Colonic mucosa (tissue), 4 donors: ENCODE measurements around the gene TRIOBP. TPM values are rescaled to one million over a fixed set of nuclear protein-coding genes. Genes with fewer than 3 reads are reported as not detected.

Experiments used
- DNase-seq: peaks from one replicate; pipeline ENCODE4 v3.0.0-alpha.2; 2020
- H3K27ac ChIP-seq: fragments of 200-600 bp; one replicate; pipeline ENCODE4 v1.8.0; 2021
- H3K27me3 ChIP-seq: fragments of 200-600 bp; one replicate; pipeline ENCODE4 v1.8.0; 2021
- H3K36me3 ChIP-seq: fragments of 200-600 bp; one replicate; pipeline ENCODE4 v1.8.0; 2021
- H3K4me1 ChIP-seq: fragments of 200-600 bp; one replicate; pipeline ENCODE4 v1.8.0; 2021; ENCODE audit warnings: mild to moderate bottlenecking
- H3K4me3 ChIP-seq: fragments of 200-600 bp; one replicate; pipeline ENCODE4 v1.8.0; 2021
- H3K9ac ChIP-seq, 2 donors: one replicate each; pipeline ENCODE4 v1.7.0; 2013; ENCODE audit warnings: control low read depth in 2 of 2, low read depth in 2 of 2, low read length in 2 of 2
- H3K9me3 ChIP-seq: fragments of 200-600 bp; one replicate; pipeline ENCODE4 v1.8.0; 2021
- CTCF ChIP-seq: fragments of 200-600 bp; IDR thresholded peaks from one replicate; pipeline ENCODE4 v1.8.0; 2022; ENCODE audit warnings: antibody characterized with exemption, mild to moderate bottlenecking
- intact Hi-C: fragments of 100-400 bp; cut with DNase I; formaldehyde crosslinking; loops from one replicate; pipeline ENCODE4 v1.14.1; 2022
- total RNA-seq, 2 donors: library from RNA; stranded (reverse); fragmentation: NEBNext Ultra II Directional in 1 of 2; extraction: Animal tissue kit (Norgen Biotek cat#: 25700) in 1 of 2; gene quantifications; one replicate each; pipeline ENCODE4 v1.2.1, GENCODE V29; 2021
- donor health status: healthy.
- donor health status: DM: no; HTN: no; CAD: no.
- donor health status: DM: no; HTN: no; CAD: no.

The TRIOBP gene
- total RNA-seq, 2 donors from 2014 or later: 69.5 to 75.7 TPM

GRCh38 chr22:37776639-37777005 is 79.8 kb downstream of the TRIOBP start:
- Histone ChIP-seq H3K27me3 (no peaks in the 10 kb centered on the region), H3K4me1 (no peaks in the 10 kb centered on the region), H3K27ac (peak overlapping the region; percentile 63), H3K9me3 (no peaks in the 10 kb centered on the region), H3K36me3 (peaks cover 4% of the 10 kb centered on the region), H3K4me3 (no peak overlapping the region), H3K9ac (no peak overlapping the region)
- no peak for TF ChIP-seq CTCF
- intact Hi-C loops: no loop called here
- no peak for DNase-seq

DNA sequence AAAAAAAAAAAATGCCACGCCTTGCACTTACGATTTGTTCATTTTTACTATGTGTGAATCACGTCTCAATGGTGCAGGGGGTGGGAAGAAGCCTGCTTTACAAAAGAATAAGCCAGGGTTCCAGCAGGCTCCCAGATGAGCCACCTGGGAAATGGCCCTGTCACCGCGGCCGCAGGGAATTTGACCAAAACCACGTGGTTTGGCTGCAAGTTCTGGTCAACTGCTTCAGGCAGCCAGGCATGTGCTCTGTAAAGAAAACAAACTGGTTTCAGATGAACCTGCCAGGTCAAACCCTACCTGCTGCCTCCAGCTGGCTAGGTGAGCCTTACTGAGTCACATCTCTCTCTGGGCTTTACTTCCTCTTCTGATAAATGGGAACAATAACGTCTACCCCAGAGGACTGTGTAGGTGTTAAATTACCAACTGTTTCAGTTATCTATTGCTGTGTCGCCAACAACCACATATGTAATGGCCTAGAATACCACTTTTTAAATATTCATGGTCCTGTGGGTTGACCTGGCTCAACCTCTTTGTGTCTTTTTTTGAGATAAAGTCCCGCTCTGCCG is 80.4 kb downstream of the TRIOBP start:
- no peaks in the 10 kb centered on the region for H3K27me3 ChIP-seq
- H3K4me1 ChIP-seq: no peaks in the 10 kb centered on the region
- no peak overlapping the region for H3K4me3 ChIP-seq
- H3K36me3 ChIP-seq: no peaks in the 10 kb centered on the region
- H3K27ac ChIP-seq: peak overlapping the region; percentile 63
- no peak for TF ChIP-seq CTCF
- intact Hi-C loops: no loop called here
- H3K9ac ChIP-seq: peak overlapping the region in 1 of 2 donors; percentile 26
- DNase-seq: peak; percentile 81
- H3K9me3 ChIP-seq: no peaks in the 10 kb centered on the region

DNA sequence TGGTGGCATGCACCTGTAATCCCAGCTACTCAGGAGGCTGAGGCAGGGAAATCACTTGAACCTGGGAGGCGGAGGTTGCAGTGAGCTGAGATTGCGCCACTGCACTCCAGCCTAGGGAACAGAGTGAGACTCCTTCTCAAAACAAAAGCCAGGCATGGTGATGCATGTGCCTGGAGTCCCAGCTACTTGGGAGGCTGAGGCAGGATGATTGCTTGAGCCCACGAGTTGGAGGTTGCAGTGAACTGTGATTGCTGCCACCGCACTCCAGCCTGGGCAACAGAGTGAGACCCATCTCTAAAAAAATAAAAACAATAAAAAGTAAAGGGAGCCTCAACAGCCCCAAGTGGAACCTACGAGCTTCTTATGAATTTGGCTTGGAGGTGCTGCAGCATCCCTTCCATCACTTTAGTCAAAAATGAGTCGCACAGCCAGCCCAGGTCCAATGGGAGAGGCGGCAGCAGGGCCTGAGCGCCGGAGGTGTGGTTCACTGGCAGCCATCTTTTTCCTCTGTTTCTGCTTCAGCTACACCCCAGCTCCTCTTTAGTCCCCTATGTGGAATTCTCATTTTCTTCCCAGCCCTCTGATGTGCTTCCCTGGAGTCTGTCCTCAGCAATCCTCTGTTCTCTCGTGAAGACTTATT is 81.6 kb downstream of the TRIOBP start:
- Histone ChIP-seq H3K9ac (no peak overlapping the region), H3K27ac (no peak overlapping the region), H3K4me1 (no peaks in the 10 kb centered on the region), H3K4me3 (no peak overlapping the region), H3K36me3 (no peaks in the 10 kb centered on the region), H3K9me3 (no peaks in the 10 kb centered on the region), H3K27me3 (no peaks in the 10 kb centered on the region)
- TF ChIP-seq CTCF: no peak
- intact Hi-C loops: no loop called here
- no peak for DNase-seq

DNA sequence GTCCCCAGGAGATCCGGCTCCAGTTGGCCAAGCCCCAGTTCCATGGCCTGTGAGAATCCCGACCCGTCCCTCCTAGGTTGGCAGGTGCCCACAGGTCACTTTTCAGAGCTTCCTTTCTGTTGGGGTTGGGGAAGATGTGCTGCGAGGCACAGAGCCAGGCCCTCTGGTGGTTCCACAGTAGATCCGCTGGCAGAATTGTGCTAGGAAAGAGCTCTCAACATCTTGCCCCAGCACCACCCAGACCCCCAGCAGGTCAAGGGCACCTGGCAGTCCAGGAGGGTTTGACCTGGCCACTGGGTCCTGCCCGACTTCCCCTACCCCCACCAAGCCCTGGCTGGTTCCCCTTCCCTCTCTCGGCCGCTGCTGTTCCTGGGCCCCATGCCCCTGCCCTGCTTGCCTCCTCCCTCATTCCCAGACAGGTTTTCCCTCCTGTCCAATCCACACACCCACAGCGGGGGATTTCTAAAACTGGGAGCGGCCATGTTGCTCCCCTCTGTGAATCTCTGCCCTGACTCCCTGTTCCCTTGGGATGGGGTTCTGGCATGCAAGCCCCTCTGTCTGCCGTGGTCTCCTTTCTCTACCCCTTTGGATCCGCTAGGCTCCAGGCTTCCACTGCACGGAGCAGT is 84.7 kb downstream of the TRIOBP start:
- H3K9ac ChIP-seq: no peak overlapping the region
- H3K9me3 ChIP-seq: no peaks in the 10 kb centered on the region
- H3K27me3 ChIP-seq: no peaks in the 10 kb centered on the region
- TF ChIP-seq CTCF: no peak
- H3K27ac ChIP-seq: no peak overlapping the region
- no peaks in the 10 kb centered on the region for H3K36me3 ChIP-seq
- H3K4me1 ChIP-seq: peaks cover 4% of the 10 kb centered on the region
- intact Hi-C loops: no loop called here
- no peak overlapping the region for H3K4me3 ChIP-seq
- no peak for DNase-seq

DNA sequence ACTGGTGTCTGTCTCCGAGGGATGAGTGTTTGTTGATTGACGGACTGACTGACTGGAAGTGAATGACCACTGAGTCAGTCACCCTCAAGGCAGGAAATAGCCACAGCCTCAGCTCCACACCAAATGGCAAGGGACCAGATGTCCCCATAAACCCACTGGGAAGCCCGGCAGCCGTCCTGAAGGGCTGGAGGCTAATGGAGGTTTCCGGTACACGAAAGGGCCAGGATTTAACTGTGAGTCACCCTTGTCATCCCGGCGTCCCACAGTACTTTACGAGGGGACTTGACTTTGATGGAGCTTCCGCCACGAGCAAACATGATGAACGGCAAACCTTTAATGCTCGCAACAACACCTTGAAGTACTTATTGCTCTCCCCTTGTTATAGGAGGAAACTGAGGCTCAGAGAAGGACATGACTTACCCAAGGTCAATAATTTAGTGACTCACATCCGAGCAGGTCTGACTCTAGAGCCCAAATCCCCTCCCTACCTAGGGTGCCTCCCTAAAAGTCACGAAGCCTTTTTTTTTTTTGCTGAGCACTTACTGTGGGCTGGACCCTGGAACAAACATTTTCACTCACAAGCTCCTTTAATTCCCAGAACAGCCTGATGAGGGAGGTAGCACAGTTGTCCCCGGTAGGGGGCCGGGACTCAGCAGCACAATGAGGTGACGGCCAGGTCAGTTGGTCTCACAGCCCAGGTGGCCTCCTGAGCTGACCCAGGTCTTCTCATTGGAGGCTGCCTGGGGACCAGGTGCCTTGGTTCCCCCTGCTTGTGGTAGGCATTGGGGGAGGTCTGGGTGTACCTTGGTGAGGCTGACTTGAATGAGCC is 85.7 kb downstream of the TRIOBP start:
- H3K27ac ChIP-seq: no peak overlapping the region
- no peak overlapping the region for H3K4me3 ChIP-seq
- no peaks in the 10 kb centered on the region for H3K27me3 ChIP-seq
- H3K9me3 ChIP-seq: no peaks in the 10 kb centered on the region
- DNase-seq: peak; percentile 56
- H3K9ac ChIP-seq: no peak overlapping the region
- intact Hi-C loops: no loop called here
- H3K4me1 ChIP-seq: peaks cover 4% of the 10 kb centered on the region
- H3K36me3 ChIP-seq: no peaks in the 10 kb centered on the region
- TF ChIP-seq CTCF: no peak
